ENCODE measurements around the gene GALNT7.
"Not testable (repeated sequence)": the region's sequence is repeated elsewhere in the genome, so short reads cannot be mapped to it uniquely, and the experiment has no call there.

GALNT7 gene

DNA sequence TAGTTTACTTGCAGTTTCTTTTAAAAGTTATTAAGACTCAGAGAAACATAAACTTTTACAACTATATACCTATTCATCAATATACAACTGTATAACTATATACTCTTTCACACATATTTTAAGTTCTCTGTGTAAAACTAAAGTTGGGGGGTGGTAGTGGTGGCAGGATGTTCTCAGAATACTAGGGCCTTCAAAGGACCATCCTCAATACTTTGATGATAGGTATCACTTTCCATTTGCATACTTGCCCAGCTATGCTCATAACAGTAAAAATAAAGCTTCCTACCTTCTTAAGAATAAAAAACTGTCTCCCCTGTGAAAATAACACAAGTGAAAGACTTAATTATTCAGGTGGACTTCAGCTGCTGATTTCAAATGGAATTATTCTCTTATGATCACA, 2.9 kb upstream of the GALNT7 start:
- DNase-seq (ENCODE audit: low read depth in 1 of 2, low spot score in 1 of 2), result no peak

DNA sequence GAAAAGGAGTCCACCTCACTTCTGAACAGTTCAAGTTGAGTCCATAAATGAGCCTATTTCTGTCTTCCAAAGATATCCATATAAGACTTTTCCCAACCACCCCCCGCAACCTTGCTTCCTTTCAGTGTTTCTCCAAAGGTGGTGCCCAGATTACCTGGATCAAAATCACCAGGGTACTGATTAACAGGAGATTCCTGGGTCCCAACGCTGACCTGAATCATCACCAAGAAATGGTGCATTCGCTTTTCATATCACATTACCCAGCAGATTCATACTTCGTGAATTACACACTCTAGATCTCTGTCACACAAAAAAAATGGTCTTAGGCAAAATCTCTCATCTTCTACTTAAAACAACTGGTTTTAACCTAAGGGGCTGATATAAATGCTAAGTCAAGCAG, 2.1 kb upstream of the GALNT7 start:
- DNase-seq (ENCODE audit: low read depth in 1 of 2, low spot score in 1 of 2), result no peak

DNA sequence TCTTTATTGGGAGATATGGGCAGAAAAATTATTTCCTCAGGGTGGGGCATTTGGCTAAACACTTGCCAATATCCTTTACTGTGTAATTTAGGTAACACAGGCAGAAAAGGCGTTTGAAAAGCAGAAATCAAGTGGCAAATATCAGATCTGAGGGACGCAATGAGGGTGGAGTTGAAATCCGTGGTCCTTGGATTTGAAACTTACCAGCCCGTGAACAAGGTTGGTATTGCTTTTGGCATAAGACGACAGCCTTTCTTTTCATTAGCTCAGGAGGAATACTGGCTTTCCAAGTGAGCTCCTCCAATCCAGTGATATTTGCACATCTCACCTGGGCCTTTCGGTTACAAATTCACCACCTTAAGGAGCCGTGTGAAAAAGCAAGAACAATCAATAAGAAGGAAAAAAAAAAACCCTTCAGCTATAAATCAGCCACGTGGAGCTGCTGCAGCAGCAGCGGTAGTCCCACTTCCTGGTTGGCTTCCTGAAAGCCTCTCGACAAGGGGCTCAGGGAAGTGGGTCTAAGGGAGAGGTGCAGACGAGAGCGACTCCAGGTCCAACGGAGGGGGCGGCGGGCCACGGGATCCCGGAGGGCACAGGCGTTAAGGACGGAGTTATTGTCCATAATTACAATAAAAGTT, 734 bp upstream of the GALNT7 start:
- DNase-seq (ENCODE audit: low read depth in 1 of 2, low spot score in 1 of 2), result peak in 1 of 2 donors; percentile 8

DNA sequence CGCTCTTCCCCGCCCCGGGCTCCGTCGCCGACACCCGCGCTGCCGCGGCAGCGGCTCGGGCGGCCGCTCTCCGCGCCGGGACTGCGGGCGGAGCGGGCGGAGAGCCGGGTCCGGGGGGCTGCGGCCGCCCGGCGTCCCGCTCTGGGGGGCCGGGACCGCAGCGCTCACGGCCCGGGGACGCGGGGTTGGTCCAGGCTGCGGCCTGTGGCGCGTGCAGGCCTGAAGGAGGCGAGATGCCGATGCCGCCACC, 492 bp downstream of the GALNT7 start:
- DNase-seq (ENCODE audit: low read depth in 1 of 2, low spot score in 1 of 2), result no peak

DNA sequence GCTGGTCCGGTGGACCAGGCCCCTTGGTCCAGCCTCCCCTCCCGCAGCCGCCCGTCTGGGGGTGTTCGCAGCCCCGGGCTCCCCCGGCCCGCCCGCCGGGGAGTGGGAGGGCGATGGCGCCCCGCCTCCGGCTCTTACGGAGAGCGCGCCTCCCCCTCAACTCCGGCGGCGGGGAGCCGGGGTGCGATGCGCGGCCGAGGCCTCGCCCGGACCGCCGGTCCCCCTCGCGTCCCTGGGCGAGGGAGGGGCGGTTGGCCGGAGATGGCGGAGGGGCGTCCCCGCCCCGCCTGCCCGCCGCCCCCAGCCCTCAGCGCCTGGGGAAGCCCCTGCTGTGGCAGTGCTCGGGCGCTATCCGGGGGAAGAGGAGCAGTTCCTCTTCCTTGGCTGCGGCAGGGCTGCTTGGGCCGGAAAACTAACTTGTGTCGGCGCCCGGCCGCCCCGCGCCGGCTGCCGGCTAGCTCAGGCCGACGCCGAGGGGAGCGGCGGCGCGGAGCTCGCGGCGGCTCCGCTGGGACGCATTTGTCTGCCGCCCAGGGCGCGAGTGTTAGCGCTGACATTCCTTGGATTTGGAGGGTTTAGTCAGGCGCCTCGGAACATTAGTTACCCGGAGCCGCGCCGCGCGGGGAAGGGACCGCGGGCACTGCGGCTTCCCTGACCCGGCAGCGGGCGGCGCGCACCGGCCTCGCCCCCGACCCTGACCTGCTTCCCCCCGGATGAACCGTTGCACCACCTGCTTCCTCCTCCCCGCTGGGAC, 994 bp downstream of the GALNT7 start:
- peak; percentile 16 to 44 for DNase-seq (ENCODE audit: low read depth in 1 of 2, low spot score in 1 of 2)

DNA sequence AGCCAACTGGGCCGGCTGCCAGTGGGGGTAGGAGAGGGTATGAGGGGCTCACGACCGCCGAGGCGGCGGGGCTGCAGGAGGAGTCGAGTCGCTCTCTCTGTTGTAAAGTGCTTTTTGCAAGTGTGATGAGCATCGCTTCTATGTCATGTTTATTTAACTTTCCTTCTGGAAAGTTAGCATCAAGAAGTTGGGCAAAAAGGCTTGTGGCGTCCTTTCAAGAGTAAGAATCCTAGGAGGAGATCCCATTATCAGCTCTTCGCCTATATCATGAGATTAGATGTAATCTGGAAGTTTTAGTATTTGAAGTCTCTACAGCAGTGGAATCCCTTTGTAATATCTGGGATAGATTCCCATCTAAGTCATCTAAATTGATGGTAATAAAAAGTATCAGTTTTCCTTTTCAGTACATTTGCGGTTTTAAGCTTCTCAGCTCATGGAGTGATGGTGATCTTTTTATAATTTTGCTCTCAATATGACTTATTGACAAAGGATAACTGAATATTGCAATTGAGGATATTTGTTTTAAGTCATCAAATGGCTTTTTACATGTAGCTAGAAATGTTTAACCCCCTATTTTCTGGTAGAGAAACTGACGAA, 1.7 kb downstream of the GALNT7 start:
- no peak for DNase-seq (ENCODE audit: low read depth in 1 of 2, low spot score in 1 of 2)

DNA sequence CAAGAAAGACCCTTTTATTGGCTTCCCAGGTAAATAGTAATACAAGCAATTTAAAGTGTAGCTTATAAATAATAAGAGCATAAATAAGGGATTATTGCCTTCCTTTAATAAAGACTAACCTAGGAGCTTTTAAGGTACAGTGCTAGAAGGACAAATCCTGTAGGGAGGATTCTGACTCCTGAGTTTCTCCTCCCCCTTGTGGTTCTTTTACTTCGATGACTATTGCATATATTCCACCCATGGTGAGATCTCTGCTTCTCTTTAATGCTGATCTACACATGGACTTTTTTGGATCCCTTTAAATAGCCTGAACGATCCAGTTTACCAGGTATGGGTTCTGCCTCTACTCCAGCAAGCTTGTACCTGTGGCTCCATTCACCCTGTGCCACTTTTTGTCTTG, 2.5 kb downstream of the GALNT7 start:
- no peak for DNase-seq (ENCODE audit: low read depth in 1 of 2, low spot score in 1 of 2)

DNA sequence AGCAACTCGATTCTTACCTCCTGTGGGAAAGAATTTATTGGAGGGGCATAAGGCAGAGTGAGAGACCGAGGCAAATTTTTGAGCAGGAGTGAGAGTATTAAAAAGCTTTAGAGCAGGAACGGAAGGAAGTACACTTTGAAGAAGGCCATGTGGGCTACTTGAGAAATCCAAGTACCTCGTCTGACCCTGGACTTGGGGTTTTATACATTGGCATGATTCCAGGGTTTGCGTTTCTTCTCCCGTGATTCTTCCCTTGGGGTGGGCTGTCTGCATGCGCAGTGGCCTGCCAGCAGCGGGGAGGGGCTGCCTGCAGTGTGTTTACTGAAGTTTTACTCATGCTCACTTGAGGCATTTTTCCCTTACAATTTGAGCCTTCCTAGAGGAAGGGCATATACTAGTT, 3.4 kb downstream of the GALNT7 start:
- DNase-seq (ENCODE audit: low read depth in 1 of 2, low spot score in 1 of 2), result no peak

DNA sequence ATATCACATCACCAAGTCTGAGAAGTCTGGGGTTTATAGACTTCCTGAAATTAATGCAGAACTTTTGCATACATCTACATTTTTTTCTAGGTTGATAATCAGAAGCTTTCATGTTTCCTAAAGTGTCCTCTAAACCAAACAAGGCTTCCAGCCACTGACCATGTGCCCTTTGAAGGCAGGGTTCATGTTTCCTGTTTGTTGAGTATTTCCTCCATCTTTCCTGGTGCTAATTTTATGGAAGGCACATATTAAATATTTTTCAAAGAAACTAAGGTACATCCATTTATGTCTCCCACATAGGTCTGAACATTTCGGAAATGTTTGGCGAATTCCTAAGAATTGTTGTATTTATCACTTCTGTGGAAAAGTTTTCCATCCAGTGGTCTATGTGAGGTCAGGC, 5.6 kb downstream of the GALNT7 start:
- DNase-seq (ENCODE audit: low read depth in 1 of 2, low spot score in 1 of 2), result no peak

DNA sequence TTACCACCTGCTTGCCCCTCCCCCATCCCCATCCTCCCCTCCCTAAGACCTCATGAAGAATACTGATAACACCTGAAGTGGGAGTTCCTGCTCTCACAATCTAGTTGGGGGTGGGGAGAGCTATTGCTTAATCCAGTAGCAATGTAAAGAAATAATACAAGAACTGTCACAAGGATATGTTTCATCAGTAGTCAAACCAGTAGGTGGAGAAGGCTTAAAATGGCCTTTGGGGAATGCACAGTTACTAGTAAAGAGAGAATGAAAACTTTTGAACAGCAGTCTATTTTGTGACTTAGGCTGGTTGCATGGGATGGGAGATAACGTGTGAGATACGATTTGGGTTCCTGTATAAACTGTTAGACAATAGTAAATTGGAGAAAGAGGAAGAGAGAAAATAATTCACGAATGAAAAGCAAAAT, 6.0 kb downstream of the GALNT7 start:
- no peak for DNase-seq (ENCODE audit: low read depth in 1 of 2, low spot score in 1 of 2)

DNA sequence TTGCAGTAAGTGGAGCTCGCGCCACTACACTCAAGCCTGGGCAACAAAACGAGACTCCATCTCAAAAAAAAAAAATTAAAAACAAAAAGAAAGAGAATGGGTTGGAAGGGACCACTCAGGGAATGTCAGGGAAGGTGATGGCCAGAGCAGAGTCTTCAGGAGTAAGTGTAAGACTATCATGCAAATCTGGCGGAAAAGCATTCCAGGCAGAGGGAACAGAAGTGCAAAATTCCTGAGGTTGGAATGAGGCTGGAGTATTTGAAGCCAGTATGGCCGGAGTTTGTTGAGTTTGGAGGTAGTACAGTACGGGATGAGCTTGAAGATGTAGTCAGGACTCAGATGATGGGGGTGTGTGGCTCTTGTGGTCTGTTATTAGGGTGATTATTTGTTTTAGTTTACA, 7.4 kb downstream of the GALNT7 start:
- DNase-seq (ENCODE audit: low read depth in 1 of 2, low spot score in 1 of 2), result no peak

DNA sequence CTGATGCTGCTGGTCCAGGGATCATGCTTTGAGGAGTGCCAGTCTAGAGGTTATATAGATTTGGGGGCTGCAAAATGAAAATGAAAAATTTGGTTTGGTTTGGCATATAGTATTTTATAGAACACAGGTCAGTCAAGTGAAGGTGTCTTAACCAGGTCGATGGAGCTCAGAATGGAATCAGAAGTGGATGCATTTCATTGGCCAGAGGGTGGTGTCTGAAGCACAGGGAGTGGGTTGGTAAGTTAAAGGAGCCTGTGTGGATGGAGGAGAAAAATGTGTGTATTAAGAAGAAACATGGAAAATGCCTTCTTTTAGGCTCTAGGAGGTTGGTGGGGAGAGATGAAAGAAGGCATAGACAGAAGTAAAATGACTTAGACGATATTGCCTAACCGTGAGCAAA, 8.6 kb downstream of the GALNT7 start:
- DNase-seq (ENCODE audit: low read depth in 1 of 2, low spot score in 1 of 2), result no peak

DNA sequence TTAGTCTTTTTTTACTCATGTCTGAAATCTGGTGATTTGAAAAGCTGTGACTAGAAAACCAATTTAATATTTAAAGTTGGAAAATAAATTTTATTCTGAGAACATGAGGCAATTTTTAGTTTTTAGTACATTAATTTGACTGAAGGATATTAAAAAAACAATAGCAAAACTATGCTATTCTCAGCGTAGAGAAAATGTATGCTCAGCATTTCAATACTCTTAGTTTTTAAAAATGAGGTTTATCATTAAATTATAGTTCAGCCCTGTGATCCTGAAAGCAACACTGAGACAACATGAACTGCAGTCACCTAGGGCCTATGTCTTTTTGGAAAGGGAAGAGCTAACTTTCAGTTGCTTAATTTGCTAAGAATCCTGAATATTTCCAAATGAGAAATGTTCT, 9.5 kb downstream of the GALNT7 start:
- no peak for DNase-seq (ENCODE audit: low read depth in 1 of 2, low spot score in 1 of 2)

DNA sequence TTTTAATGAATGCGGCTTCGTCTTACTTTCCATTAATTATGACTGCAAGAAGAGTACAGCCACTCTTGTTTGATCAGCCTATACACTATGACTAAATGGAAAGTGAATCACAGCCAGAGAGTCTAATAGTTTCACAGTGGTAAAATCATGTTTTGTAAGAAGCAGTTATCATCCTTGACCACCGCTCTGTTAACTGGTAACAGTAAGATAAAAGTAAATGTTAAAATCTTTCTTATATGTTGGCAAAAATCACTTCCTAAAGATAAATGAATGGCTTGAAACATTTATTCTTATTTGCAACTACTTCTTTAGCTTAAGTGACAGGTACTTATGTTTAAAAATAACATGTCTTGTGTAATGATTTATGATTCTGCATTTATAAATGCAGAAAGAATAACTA, 13.2 kb downstream of the GALNT7 start:
- no peak for DNase-seq (ENCODE audit: low read depth in 1 of 2, low spot score in 1 of 2)

DNA sequence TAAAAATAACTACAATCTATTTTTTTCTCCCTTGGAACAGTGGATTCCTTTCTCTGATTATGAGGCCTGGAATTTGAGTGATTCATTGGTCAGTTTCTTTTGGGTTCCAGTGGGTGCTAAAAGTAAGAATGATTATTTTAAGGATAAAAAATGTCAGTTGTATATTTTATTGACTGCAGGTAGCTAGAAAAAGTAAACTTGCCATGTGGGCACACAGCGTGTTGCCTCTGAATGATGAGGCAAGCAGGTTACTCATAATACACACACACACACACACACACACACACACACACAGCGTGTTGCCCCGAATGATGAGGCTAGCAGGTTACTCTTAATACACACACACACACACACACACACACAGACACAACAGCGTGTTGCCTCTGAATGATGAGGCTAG, 13.8 kb downstream of the GALNT7 start:
- DNase-seq (ENCODE audit: low read depth in 1 of 2, low spot score in 1 of 2), result no peak

DNA sequence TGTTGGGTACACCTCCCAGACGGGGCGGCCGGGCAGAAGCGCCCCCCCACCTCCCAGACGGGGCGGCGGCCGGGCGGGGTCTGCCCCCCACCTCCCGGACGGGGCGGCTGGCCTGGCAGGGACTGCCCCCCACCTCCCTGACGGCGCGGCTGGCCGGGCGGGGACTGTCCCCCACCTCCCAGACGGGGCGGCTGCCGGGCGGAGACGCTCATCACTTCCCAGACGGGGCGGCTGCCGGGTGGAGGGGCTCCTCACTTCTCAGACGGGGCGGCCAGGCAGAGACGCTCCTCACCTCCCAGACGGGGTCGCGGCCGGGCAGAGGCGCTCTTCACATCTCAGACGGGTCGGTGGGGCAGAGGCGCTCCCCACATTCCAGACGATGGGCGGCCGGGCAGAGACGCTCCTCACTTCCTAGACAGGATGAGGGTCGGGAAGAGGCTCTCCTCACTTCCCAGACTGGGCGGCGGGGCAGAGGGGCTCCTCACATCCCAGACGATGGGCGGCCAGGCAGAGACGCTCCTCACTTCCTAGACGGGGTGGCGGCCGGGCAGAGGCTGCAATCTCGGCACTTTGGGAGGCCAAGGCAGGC, 15.1 kb downstream of the GALNT7 start:
- not testable (repeated sequence) for DNase-seq (ENCODE audit: low read depth in 1 of 2, low spot score in 1 of 2)

DNA sequence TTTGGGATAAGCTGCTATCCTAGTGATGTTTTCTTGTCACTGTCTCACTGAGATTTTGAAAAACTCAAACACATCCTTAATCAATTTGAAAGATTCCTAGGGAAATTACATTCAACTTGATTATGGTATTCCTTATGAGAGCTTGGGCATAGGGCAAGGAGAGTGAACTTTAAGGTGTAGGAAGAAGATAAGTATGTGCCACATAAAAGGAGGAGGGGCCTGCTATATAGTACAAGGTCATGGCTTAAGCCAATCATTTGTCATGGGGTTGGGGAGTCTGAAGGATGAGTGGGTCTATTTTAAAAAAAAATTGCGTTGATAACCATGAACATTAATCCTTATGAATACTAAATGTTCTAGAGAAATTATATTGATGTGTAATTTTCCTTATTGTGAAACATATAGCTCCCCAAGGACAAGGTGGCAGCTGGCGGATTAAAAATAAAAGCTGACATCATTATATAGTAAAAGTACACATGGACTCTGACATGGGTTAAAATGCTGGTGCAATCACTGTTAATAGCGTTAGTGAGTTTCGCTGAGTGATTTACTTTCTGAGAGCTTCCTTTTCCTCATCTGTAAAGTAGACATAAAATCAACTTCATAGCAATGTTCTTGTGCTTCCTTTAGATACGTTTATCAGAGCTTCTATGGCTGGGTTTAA, 17.4 kb downstream of the GALNT7 start:
- no peak for DNase-seq (ENCODE audit: low read depth in 1 of 2, low spot score in 1 of 2)

DNA sequence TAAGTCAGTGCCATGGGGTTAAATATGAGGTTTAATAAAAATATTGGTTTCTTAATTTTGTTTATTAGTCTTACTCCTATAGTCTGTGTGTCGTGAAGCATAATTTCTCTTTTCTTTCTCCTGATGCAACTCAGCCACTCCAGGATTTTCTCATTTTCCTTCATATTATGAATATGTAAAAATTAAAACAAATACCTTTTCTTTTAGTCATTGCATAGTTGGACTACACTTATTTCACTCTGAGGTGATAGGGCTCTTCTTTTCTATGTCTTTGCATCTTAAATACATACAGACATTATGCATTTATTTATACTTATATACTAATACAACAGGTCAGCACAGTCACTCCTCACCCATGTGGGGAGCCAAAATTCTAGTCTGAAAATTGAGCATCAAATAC, 19.1 kb downstream of the GALNT7 start:
- no peak for DNase-seq (ENCODE audit: low read depth in 1 of 2, low spot score in 1 of 2)

DNA sequence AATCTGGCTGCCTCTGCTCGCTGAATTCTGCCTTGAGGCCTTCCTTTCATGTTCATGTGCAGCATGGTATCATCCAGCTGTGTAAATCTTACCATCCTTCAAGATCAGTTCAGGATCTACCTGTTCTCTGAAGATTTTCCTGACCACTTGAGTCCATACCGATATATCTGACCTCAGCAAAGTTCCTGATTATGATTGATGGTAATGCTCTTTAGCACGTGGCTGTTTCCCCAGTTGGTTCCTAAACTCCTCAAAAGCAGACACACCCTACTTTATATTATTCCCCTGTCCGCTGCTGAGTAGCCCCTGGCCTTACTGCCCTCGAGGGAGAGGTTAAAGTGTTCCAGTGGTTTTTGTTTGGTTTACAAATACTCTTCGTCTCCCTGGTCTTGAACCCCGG, 20.0 kb downstream of the GALNT7 start:
- DNase-seq (ENCODE audit: low read depth in 1 of 2, low spot score in 1 of 2), result no peak

DNA sequence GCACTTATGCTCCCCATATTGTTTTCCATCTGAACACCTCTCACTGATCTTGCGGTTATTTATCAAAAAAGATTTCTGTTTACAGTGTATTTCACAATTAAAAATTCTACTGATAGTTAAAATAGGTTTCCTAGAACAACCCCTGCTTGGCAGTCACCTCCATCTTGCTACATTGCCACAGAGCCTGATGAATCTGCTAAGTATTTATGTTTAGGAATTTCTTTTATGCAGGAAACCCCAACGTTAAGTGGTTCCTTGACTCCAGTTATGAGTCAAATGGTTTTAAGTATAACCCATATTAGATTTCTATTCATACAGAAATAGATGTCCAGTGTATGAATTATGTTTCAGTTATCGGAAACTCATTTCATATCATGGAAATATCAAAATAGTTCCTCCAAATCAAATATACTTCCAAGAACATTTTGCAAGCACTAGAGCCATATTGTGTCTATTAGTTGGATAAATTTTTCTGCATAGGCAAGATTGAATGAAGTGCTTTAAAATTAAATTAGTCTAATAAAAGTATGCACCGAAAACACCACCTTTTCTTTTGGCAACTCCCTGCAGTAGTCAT, 20.6 kb downstream of the GALNT7 start:
- no peak for DNase-seq (ENCODE audit: low read depth in 1 of 2, low spot score in 1 of 2)

DNA sequence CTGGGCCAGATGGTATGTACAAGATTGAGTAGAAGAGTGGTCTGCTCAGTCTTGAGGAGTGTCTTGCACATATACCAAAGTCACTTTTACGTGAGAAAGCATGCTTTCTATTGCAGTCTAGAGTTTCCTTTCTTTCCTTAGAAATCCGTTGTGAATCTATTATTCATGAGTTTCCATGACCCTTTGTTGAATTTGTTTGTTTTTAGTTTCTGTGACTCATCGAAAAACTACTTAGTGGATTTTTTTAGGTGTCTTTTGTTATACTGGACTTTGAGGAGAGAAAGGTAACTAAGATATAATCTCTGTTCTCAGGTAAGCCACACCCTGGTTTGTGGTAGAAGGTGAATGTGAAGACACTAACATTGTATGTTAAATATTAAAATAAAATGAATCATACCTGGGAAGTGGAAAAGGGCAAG, 23.0 kb downstream of the GALNT7 start:
- no peak for DNase-seq (ENCODE audit: low read depth in 1 of 2, low spot score in 1 of 2)

Data from activated T-helper 1 cell treated with anti-CD3 and anti-CD28 coated beads, Interleukin-2, amount 50 U/mL, for 16 hours (primary cell).